ENCODE data around the gene SYT12. TPM values are rescaled to one million over a fixed set of nuclear protein-coding genes. Genes with fewer than 3 reads are reported as not detected.

The SYT12 gene
- total RNA-seq, 1 donor from 2014 or later: 0.67 TPM

DNA sequence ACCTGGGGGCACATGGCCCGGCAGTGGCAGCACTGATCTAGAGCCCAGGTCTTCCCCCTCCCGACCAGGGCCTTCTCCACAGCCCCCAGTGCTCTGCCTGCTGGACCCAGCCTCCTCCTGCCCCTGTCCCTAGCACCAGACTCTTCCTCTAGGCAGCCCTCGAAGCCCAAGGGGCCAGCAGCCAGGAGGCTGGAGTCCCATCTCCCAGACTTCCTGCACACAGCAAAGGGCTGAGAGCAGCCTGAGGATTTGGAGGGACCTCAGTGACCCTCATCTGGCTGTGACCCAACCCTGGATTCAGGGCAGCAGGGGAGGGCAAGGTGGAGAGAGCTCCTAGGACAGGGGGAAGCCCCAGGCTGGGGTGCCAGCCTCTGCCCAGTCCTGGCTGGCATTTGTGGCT, 36.7 kb downstream of the SYT12 start:
- Histone ChIP-seq H3K27me3 (peaks cover 23% of the 10 kb centered on the region), H3K4me3 (no peak overlapping the region), H2AFZ (replicated peaks) (no peak overlapping the region), H4K20me1 (ENCODE audit: low read depth) (no peaks in the 10 kb centered on the region), H3K36me3 (no peaks in the 10 kb centered on the region), H3K4me1 (peaks cover 8% of the 10 kb centered on the region), H3K27ac (no peak overlapping the region), H3K4me2 (no peak overlapping the region), H3K9me3 (ENCODE audit: low read depth) (no peaks in the 10 kb centered on the region), H3K9ac (no peak overlapping the region), H3F3A (ENCODE audit: low read depth) (peaks cover 19% of the 10 kb centered on the region), H3K79me2 (ENCODE audit: low read depth) (no peaks in the 10 kb centered on the region)
- no peak overlapping the region for H3K27ac Mint-ChIP-seq
- H3K4me3 Mint-ChIP-seq: no peak overlapping the region
- H3K36me3 Mint-ChIP-seq: no peaks in the 10 kb centered on the region
- DNase-seq (ENCODE audit: low spot score): no peak
- peaks cover 17% of the 10 kb centered on the region for H3K4me1 Mint-ChIP-seq
- H3K27me3 Mint-ChIP-seq (ENCODE audit: insufficient read depth, low read depth): peaks cover 2% of the 10 kb centered on the region
- no peak for TF ChIP-seq EZH2 (IDR thresholded peaks at IDR 0.05)
- TF ChIP-seq EZH2phosphoT487 (IDR thresholded peaks at IDR 0.05): no peak
- TF ChIP-seq, protein P1, sequence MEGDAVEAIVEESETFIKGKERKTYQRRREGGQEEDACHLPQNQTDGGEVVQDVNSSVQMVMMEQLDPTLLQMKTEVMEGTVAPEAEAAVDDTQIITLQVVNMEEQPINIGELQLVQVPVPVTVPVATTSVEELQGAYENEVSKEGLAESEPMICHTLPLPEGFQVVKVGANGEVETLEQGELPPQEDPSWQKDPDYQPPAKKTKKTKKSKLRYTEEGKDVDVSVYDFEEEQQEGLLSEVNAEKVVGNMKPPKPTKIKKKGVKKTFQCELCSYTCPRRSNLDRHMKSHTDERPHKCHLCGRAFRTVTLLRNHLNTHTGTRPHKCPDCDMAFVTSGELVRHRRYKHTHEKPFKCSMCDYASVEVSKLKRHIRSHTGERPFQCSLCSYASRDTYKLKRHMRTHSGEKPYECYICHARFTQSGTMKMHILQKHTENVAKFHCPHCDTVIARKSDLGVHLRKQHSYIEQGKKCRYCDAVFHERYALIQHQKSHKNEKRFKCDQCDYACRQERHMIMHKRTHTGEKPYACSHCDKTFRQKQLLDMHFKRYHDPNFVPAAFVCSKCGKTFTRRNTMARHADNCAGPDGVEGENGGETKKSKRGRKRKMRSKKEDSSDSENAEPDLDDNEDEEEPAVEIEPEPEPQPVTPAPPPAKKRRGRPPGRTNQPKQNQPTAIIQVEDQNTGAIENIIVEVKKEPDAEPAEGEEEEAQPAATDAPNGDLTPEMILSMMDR (IDR thresholded peaks at IDR 0.05): no peak
- no peaks in the 10 kb centered on the region for H3K9me3 Mint-ChIP-seq

- no peak overlapping the region for H3K4me2 ChIP-seq
- DNase-seq (ENCODE audit: low spot score): no peak
- H4K20me1 ChIP-seq (ENCODE audit: low read depth): no peaks in the 10 kb centered on the region
- Mint-ChIP-seq H3K36me3 (no peaks in the 10 kb centered on the region), H3K27ac (no peak overlapping the region), H3K4me1 (peaks cover 13% of the 10 kb centered on the region), H3K4me3 (no peak overlapping the region), H3K27me3 (ENCODE audit: insufficient read depth, low read depth) (peaks cover 2% of the 10 kb centered on the region), H3K9me3 (no peaks in the 10 kb centered on the region)
- no peaks in the 10 kb centered on the region for H3K36me3 ChIP-seq
- peaks cover 23% of the 10 kb centered on the region for H3K27me3 ChIP-seq
- peaks cover 19% of the 10 kb centered on the region for H3F3A ChIP-seq (ENCODE audit: low read depth)
- TF ChIP-seq EZH2phosphoT487 (IDR thresholded peaks at IDR 0.05) (no peak), EZH2 (IDR thresholded peaks at IDR 0.05) (no peak)
- no peaks in the 10 kb centered on the region for H3K79me2 ChIP-seq (ENCODE audit: low read depth)
- no peak overlapping the region for H3K4me3 ChIP-seq
- H2AFZ ChIP-seq (replicated peaks): no peak overlapping the region
- H3K4me1 ChIP-seq: peaks cover 8% of the 10 kb centered on the region
- H3K9ac ChIP-seq: no peak overlapping the region
- H3K27ac ChIP-seq: no peak overlapping the region
- no peaks in the 10 kb centered on the region for H3K9me3 ChIP-seq (ENCODE audit: low read depth)
Observed at GRCh38 chr11:67060111-67060522, 37.2 kb downstream of the SYT12 start.

DNA sequence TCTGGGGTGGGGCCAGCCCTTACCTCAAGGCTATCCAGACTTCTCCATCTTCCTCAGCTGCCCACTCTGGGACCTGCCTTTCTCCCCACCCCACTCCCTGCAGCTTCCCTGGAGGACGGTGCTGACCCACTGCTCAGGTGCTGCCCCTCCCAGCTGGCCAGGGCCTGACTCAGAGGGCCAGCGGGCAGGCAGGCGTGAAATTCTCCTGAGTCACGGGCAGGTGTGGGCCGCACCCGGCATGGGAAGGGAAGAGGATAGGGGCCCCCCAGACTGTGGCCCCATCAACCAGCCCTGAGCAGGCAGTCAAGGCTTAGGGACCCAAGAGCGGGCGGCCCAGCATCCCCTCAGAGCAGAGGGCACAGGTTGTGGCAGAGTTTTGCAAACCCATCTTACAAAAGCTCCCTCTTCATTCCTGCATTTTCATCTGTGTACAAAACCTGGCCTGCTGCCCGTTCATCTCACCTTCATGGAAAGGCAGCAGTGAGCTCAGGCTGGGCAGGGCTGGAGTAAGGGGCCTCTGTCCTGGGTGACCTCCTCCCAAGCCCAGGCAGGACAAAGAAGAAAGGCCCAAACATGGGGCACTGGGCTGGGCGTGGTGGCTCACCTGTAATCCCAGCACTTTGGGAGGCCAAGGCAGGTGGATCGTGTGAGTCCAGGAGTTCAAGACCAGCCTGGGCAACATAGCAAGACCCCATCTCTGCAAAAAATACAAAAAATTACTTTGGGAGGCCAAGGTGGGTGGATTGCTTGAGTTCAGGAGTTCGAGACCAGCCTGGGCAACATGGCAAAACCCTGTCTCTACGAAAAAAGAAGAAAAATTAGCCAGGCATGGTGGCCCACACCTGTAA, 39.8 kb downstream of the SYT12 start:
- Histone ChIP-seq H2AFZ (replicated peaks) (no peak overlapping the region), H3K27me3 (peaks cover 2% of the 10 kb centered on the region), H3K36me3 (no peaks in the 10 kb centered on the region), H3K4me3 (no peak overlapping the region), H3K9ac (no peak overlapping the region), H4K20me1 (ENCODE audit: low read depth) (no peaks in the 10 kb centered on the region), H3F3A (ENCODE audit: low read depth) (no peaks in the 10 kb centered on the region), H3K27ac (no peak overlapping the region), H3K79me2 (ENCODE audit: low read depth) (no peaks in the 10 kb centered on the region), H3K4me2 (no peak overlapping the region), H3K9me3 (ENCODE audit: low read depth) (no peaks in the 10 kb centered on the region), H3K4me1 (no peaks in the 10 kb centered on the region)
- TF ChIP-seq, protein P1 (IDR thresholded peaks at IDR 0.05): no peak
- TF ChIP-seq EZH2 (IDR thresholded peaks at IDR 0.05): no peak
- TF ChIP-seq EZH2phosphoT487 (IDR thresholded peaks at IDR 0.05): no peak
- Mint-ChIP-seq H3K9me3 (no peaks in the 10 kb centered on the region), H3K27ac (no peak overlapping the region), H3K27me3 (ENCODE audit: insufficient read depth, low read depth) (no peaks in the 10 kb centered on the region), H3K36me3 (no peaks in the 10 kb centered on the region), H3K4me3 (no peak overlapping the region), H3K4me1 (no peaks in the 10 kb centered on the region)
- DNase-seq (ENCODE audit: low spot score): no peak

GRCh38 chr11:67066333-67066709, 43.4 kb downstream of the SYT12 start:
- Histone ChIP-seq H4K20me1 (ENCODE audit: low read depth) (no peaks in the 10 kb centered on the region), H3F3A (ENCODE audit: low read depth) (no peaks in the 10 kb centered on the region), H3K36me3 (no peaks in the 10 kb centered on the region), H3K9ac (no peak overlapping the region), H3K27ac (no peak overlapping the region), H3K4me2 (no peak overlapping the region), H3K79me2 (ENCODE audit: low read depth) (no peaks in the 10 kb centered on the region), H3K9me3 (ENCODE audit: low read depth) (no peaks in the 10 kb centered on the region), H3K27me3 (no peaks in the 10 kb centered on the region), H3K4me3 (no peak overlapping the region), H2AFZ (replicated peaks) (no peak overlapping the region), H3K4me1 (no peaks in the 10 kb centered on the region)
- H3K36me3 Mint-ChIP-seq: no peaks in the 10 kb centered on the region
- DNase-seq (ENCODE audit: low spot score): no peak
- H3K4me1 Mint-ChIP-seq: no peaks in the 10 kb centered on the region
- no peak for TF ChIP-seq EZH2 (IDR thresholded peaks at IDR 0.05)
- TF ChIP-seq, protein P1 (IDR thresholded peaks at IDR 0.05): no peak
- no peak for TF ChIP-seq EZH2phosphoT487 (IDR thresholded peaks at IDR 0.05)
- H3K27me3 Mint-ChIP-seq (ENCODE audit: insufficient read depth, low read depth): peaks cover 4% of the 10 kb centered on the region
- H3K9me3 Mint-ChIP-seq: no peaks in the 10 kb centered on the region
- H3K27ac Mint-ChIP-seq: no peak overlapping the region
- no peak overlapping the region for H3K4me3 Mint-ChIP-seq

Measured in neural progenitor cell (in vitro differentiated cells).